HepG2 (cell line): ENCODE data around the gene GPR62. TPM values are rescaled to one million over a fixed set of nuclear protein-coding genes. Genes with fewer than 3 reads are reported as not detected.
A peak's percentile ranks its signal among the peaks of the same experiment; 100 is the strongest.

ENCODE experiments used
- FOXK2 ChIP-seq: fragments of 450-650 bp; IDR thresholded peaks from 2 replicates; pipeline ENCODE4 v1.6.1; 2016
- HNRNPH1 ChIP-seq: fragments of 200-400 bp; formaldehyde crosslinking; optimal IDR thresholded peaks from 2 replicates; pipeline ENCODE3; 2017; ENCODE audit warnings: mild to moderate bottlenecking, low read depth, low read length
- HOXA3 ChIP-seq: sonication (generic); formaldehyde crosslinking; IDR thresholded peaks from 2 replicates; pipeline ENCODE4 v1.5.0; 2020; ENCODE audit warnings: missing genetic modification reagents
- IRF1 ChIP-seq: sonication (generic); formaldehyde crosslinking; IDR thresholded peaks from 2 replicates; pipeline ENCODE4 v1.4.0; 2020; ENCODE audit warnings: low read depth, mild to moderate bottlenecking, missing genetic modification reagents
- ISL2 ChIP-seq: sonication (generic); formaldehyde crosslinking; IDR thresholded peaks from 2 replicates; pipeline ENCODE4 v1.5.0; 2020; ENCODE audit warnings: missing genetic modification reagents
- KLF9 ChIP-seq: IDR thresholded peaks from 2 replicates; pipeline ENCODE4 v1.6.1; 2016; ENCODE audit warnings: low read depth
- MYNN ChIP-seq: sonication (generic); formaldehyde crosslinking; IDR thresholded peaks from 2 replicates; pipeline ENCODE4 v1.4.0; 2020; ENCODE audit warnings: mild to moderate bottlenecking, low read depth, missing genetic modification reagents
- NFKBIZ ChIP-seq: IDR thresholded peaks from 2 replicates; pipeline ENCODE4 v1.6.1; 2018; ENCODE audit warnings: missing genetic modification reagents, missing compliant biosample characterization
- NR2C2 ChIP-seq: sonication (generic); formaldehyde crosslinking; IDR thresholded peaks from 2 replicates; pipeline ENCODE4 v1.4.0; 2020; ENCODE audit warnings: missing genetic modification reagents, mild to moderate bottlenecking, moderate library complexity, borderline replicate concordance
- POLR2A ChIP-seq, 2 experiments: IDR thresholded peaks; 2 replicates each; pipeline ENCODE4 v1.6.1; 2011; ENCODE audit warnings: low read depth in 2 of 2, low read length in 2 of 2, mild to moderate bottlenecking in 1 of 2, moderate library complexity in 1 of 2; ENCODE audit not compliant: insufficient read depth in 1 of 2
- SRSF9 ChIP-seq: fragments of 200-400 bp; formaldehyde crosslinking; IDR thresholded peaks from 2 replicates; pipeline ENCODE4 v1.6.1; 2018; ENCODE audit warnings: borderline replicate concordance, mild to moderate bottlenecking, low read depth, low read length; ENCODE audit not compliant: insufficient read depth, poor library complexity, severe bottlenecking
- YY1 ChIP-seq: IDR thresholded peaks from 2 replicates; pipeline ENCODE4 v1.6.1; 2011; ENCODE audit warnings: low read length, low read depth, moderate library complexity, mild to moderate bottlenecking; ENCODE audit not compliant: insufficient read depth, insufficient replicate concordance
- ZMYM2 ChIP-seq: sonication (generic); formaldehyde crosslinking; IDR thresholded peaks from 2 replicates; pipeline ENCODE4 v1.8.0; 2022; ENCODE audit warnings: mild to moderate bottlenecking, missing genetic modification reagents
- ZNF101 ChIP-seq: sonication (generic); formaldehyde crosslinking; IDR thresholded peaks from 2 replicates; pipeline ENCODE4 v1.4.0; 2020; ENCODE audit warnings: mild to moderate bottlenecking, low read depth, missing genetic modification reagents, borderline replicate concordance
- ZNF572 ChIP-seq: sonication (generic); formaldehyde crosslinking; IDR thresholded peaks from 2 replicates; pipeline ENCODE4 v1.5.1; 2020; ENCODE audit warnings: mild to moderate bottlenecking, missing genetic modification reagents
- ZNF580 ChIP-seq: IDR thresholded peaks from 2 replicates; pipeline ENCODE4 v1.6.1; 2016; ENCODE audit warnings: low read depth, borderline replicate concordance
- ZNF629 ChIP-seq: sonication (generic); formaldehyde crosslinking; conservative IDR thresholded peaks from 2 replicates; pipeline ENCODE4 v1.5.0; 2020; ENCODE audit warnings: missing genetic modification reagents
- ZNF773 ChIP-seq: sonication (generic); formaldehyde crosslinking; IDR thresholded peaks from 2 replicates; pipeline ENCODE4 v1.4.0; 2020; ENCODE audit warnings: missing genetic modification reagents, borderline replicate concordance
- polyA plus RNA-seq, 8 experiments: library from polyadenylated mRNA; depleted of rRNA in 3 of 8; stranded (reverse) in 7 of 8; unstranded in 1 of 8; fragments of >200 nt; fragmentation: Illumina TruSeq in 4 of 8; extraction: Trizol in 4 of 8; gene quantifications; 2 replicates each; pipeline versions ENCODE4 v1.2.1 to v1.2.3, GENCODE V29; 2011 to 2016; ENCODE audit warnings: low read depth in 4 of 8, missing spikeins in 1 of 8, mixed read lengths in 1 of 8; ENCODE audit not compliant: insufficient read depth in 1 of 8
- total RNA-seq, 5 experiments: library from RNA; depleted of rRNA; stranded (reverse); fragments of >200 nt; fragmentation: Illumina TruSeq; extraction: Trizol; gene quantifications; 2 replicates each; pipeline ENCODE4 v1.2.3, GENCODE V29; 2016; ENCODE audit warnings: low read depth in 1 of 5
- TF ChIP-seq, protein P1 (sequence below): sonication (generic); formaldehyde crosslinking; IDR thresholded peaks from 2 replicates; pipeline ENCODE4 v1.5.0; 2020; ENCODE audit warnings: mild to moderate bottlenecking, missing genetic modification reagents, borderline replicate concordance
- TF ChIP-seq, protein P2 (sequence below): sonication (generic); formaldehyde crosslinking; IDR thresholded peaks from 2 replicates; pipeline ENCODE4 v1.5.1; 2020; ENCODE audit warnings: mild to moderate bottlenecking, missing genetic modification reagents, moderate library complexity

Gene GPR62
- total and polyA plus RNA-seq, 2 of the 13 experiments (the other 11 are each of a cell fraction or from before 2014, with no cell fraction given): not detected

DNA sequence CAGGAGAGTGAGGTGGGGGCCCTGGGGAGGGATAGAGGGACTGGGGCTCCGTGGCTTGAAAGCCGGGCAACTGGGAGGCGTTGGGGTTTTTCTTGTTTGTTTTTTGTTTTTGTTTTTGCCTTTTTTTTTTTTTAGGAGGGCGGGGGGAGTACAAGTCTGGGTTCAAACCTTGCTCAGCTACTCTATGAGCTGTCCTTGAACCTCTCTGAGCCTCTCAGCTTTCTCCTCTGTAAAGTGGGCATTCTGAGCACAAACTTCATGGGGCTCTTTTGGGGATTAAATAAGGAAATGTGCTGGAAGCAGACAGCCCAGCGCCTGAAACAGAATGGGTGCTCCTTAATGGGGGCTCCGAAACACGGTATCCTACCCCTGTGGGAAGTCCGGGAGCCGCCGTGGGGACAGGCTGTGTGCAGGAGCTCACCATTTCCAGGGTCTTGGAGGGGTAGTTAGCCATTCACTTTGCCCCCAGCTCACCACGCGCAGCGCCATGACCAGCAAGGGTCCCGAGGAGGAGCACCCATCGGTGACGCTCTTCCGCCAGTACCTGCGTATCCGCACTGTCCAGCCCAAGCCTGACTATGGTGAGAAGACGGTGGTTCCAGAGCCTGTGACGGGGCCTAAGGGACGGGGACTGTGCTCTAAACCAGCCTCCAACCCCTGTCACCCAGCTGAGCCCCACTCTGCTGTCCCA lies 28.5 kb downstream of the GPR62 start (continued):
- TF ChIP-seq ISL2 (0 out of 2 replicates have a peak, but pooled peaks have one; percentile 7), SRSF9 (no peak), NR2C2 (0 out of 2 replicates have a peak, but pooled peaks have one; percentile 1), YY1 (peak; percentile 30), FOXK2 (no peak), POLR2A (IDR thresholded peaks at IDR 0.05; ENCODE audit: insufficient read depth in 1 of 2, low read depth in 2 of 2, low read length in 2 of 2) (peak in 1 of 2 experiments; percentile 83; a peak in 2 of 4 replicates), ZMYM2 (0 out of 2 replicates have a peak, but pooled peaks have one; percentile 16), NFKBIZ (CRISPR knock-in tag) (0 out of 2 replicates have a peak, but pooled peaks have one; percentile 11), ZNF580 (CRISPR knock-in tag) (no peak), HNRNPH1 (peak; percentile 87), HOXA3 (no peak), ZNF629 (CRISPR knock-in tag) (peak; percentile 83), IRF1 (CRISPR knock-in tag) (no peak), ZNF572 (CRISPR knock-in tag) (0 out of 2 replicates have a peak, but pooled peaks have one; percentile 9), ZNF773 (CRISPR knock-in tag) (0 out of 2 replicates have a peak, but pooled peaks have one; percentile 3), ZNF101 (CRISPR knock-in tag) (no peak), KLF9 (no peak), MYNN (CRISPR knock-in tag) (no peak)
- TF ChIP-seq, protein P1, sequence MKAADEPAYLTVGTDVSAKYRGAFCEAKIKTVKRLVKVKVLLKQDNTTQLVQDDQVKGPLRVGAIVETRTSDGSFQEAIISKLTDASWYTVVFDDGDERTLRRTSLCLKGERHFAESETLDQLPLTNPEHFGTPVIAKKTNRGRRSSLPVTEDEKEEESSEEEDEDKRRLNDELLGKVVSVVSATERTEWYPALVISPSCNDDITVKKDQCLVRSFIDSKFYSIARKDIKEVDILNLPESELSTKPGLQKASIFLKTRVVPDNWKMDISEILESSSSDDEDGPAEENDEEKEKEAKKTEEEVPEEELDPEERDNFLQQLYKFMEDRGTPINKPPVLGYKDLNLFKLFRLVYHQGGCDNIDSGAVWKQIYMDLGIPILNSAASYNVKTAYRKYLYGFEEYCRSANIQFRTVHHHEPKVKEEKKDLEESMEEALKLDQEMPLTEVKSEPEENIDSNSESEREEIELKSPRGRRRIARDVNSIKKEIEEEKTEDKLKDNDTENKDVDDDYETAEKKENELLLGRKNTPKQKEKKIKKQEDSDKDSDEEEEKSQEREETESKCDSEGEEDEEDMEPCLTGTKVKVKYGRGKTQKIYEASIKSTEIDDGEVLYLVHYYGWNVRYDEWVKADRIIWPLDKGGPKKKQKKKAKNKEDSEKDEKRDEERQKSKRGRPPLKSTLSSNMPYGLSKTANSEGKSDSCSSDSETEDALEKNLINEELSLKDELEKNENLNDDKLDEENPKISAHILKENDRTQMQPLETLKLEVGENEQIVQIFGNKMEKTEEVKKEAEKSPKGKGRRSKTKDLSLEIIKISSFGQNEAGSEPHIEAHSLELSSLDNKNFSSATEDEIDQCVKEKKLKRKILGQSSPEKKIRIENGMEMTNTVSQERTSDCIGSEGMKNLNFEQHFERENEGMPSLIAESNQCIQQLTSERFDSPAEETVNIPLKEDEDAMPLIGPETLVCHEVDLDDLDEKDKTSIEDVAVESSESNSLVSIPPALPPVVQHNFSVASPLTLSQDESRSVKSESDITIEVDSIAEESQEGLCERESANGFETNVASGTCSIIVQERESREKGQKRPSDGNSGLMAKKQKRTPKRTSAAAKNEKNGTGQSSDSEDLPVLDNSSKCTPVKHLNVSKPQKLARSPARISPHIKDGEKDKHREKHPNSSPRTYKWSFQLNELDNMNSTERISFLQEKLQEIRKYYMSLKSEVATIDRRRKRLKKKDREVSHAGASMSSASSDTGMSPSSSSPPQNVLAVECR (CRISPR knock-in tag): no peak
- TF ChIP-seq, protein P2, sequence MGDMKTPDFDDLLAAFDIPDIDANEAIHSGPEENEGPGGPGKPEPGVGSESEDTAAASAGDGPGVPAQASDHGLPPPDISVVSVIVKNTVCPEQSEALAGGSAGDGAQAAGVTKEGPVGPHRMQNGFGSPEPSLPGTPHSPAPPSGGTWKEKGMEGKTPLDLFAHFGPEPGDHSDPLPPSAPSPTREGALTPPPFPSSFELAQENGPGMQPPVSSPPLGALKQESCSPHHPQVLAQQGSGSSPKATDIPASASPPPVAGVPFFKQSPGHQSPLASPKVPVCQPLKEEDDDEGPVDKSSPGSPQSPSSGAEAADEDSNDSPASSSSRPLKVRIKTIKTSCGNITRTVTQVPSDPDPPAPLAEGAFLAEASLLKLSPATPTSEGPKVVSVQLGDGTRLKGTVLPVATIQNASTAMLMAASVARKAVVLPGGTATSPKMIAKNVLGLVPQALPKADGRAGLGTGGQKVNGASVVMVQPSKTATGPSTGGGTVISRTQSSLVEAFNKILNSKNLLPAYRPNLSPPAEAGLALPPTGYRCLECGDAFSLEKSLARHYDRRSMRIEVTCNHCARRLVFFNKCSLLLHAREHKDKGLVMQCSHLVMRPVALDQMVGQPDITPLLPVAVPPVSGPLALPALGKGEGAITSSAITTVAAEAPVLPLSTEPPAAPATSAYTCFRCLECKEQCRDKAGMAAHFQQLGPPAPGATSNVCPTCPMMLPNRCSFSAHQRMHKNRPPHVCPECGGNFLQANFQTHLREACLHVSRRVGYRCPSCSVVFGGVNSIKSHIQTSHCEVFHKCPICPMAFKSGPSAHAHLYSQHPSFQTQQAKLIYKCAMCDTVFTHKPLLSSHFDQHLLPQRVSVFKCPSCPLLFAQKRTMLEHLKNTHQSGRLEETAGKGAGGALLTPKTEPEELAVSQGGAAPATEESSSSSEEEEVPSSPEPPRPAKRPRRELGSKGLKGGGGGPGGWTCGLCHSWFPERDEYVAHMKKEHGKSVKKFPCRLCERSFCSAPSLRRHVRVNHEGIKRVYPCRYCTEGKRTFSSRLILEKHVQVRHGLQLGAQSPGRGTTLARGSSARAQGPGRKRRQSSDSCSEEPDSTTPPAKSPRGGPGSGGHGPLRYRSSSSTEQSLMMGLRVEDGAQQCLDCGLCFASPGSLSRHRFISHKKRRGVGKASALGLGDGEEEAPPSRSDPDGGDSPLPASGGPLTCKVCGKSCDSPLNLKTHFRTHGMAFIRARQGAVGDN: peak; percentile 45; the same call in 1 of the 2 replicates
